Heart left ventricle (tissue), 16 donors: Measurements from ENCODE around the gene NEURL1. TPM values are rescaled to one million over a fixed set of nuclear protein-coding genes. Genes with fewer than 3 reads are reported as not detected.
A peak's percentile ranks its signal among the peaks of the same experiment; 100 is the strongest.

Experiments used
- ATAC-seq, 4 donors: fragments of 200-7000 bp; cut with Tn5 transposase; one replicate each; pipeline ENCODE4 v1.9.1; 2020 to 2022; ENCODE audit warnings: moderate library complexity in 4 of 4, mild to moderate bottlenecking in 3 of 4, moderate number of reproducible peaks in 1 of 4
- DNase-seq, 5 donors: peaks; one replicate each; pipeline ENCODE4 v3.0.0-alpha.2; 2020
- H3K27ac ChIP-seq, 12 donors: fragments of 200-600 bp; sonication (generic) in 4 of 12; one replicate each; pipeline versions ENCODE4 v1.5.0 to v1.8.0; 2016 to 2022; ENCODE audit warnings: mild to moderate bottlenecking in 2 of 12
- H3K27me3 ChIP-seq, 9 donors: fragments of 200-600 bp; sonication (generic) in 2 of 9; one replicate each; pipeline versions ENCODE4 v1.5.1 to v1.8.0; 2016 to 2022; ENCODE audit warnings: mild to moderate bottlenecking in 3 of 9
- H3K36me3 ChIP-seq, 9 donors: fragments of 200-600 bp; sonication (generic) in 2 of 9; one replicate each; pipeline versions ENCODE4 v1.5.0 to v1.8.0; 2018 to 2022; ENCODE audit warnings: mild to moderate bottlenecking in 2 of 9
- H3K4me1 ChIP-seq, 12 donors: fragments of 200-600 bp; sonication (generic) in 4 of 12; one replicate each; pipeline versions ENCODE4 v1.5.0 to v1.8.0; 2016 to 2022; ENCODE audit warnings: mild to moderate bottlenecking in 3 of 12
- H3K4me3 ChIP-seq, 12 donors: fragments of 200-600 bp; sonication (generic) in 4 of 12; one replicate each; pipeline versions ENCODE4 v1.5.0 to v1.8.0; 2017 to 2022; ENCODE audit warnings: mild to moderate bottlenecking in 9 of 12, moderate library complexity in 4 of 12
- H3K9me3 ChIP-seq, 12 donors: fragments of 200-600 bp; sonication (generic) in 4 of 12; one replicate each; pipeline versions ENCODE4 v1.5.0 to v1.8.0; 2016 to 2022; ENCODE audit warnings: mild to moderate bottlenecking in 1 of 12
- POLR2A ChIP-seq, 2 donors: fragments of 450-650 bp; IDR thresholded peaks; one replicate each; pipeline ENCODE4 v1.6.1; 2017; ENCODE audit warnings: antibody characterized with exemption in 2 of 2, mild to moderate bottlenecking in 2 of 2, moderate library complexity in 2 of 2
- WGBS, 4 donors: extraction: QIAGEN DNeasy Blood & Tissue Kit in 2 of 4; methylation state at CpG; one replicate each; pipeline versions ENCODE4 v1.1.5 to v1.1.7; 2013 to 2018; 5-methylcytosine and 5-hydroxymethylcytosine counted together
- intact Hi-C, 10 donors: fragments of 100-400 bp; cut with DNase I; formaldehyde crosslinking; loops; one replicate each; pipeline versions ENCODE4 v1.11.1 to v1.14.2; 2022
- polyA plus RNA-seq, 2 donors: library from polyadenylated mRNA; stranded (reverse); fragments of 200-250 nt; gene quantifications; one replicate each; pipeline ENCODE4 v1.2.3, GENCODE V29; 2013
- total RNA-seq, 9 donors: library from RNA; depleted of rRNA in 2 of 9; stranded (reverse); fragments of >200 nt in 2 of 9; fragmentation: NEBNext Ultra II Directional in 3 of 9; extraction: Animal tissue kit (Norgen Biotek cat#: 25700) in 3 of 9; gene quantifications; one replicate each; pipeline versions ENCODE4 v1.1.0 to v1.2.4, GENCODE V29; 2016 to 2023
- TF ChIP-seq, protein P1 (sequence below), 12 donors: fragments of 200-600 bp; sonication (generic) in 4 of 12; IDR thresholded peaks; one replicate each; pipeline versions ENCODE4 v1.5.0 to v1.8.0; 2018 to 2022; ENCODE audit warnings: antibody characterized with exemption in 12 of 12, mild to moderate bottlenecking in 5 of 12
- donor health status: ischemic (EF 13 %, LVEDD 7.1; RV severe dilation, severe dysfunction).
- donor health status: healthy with polysubstance abuse.
- donor health status: DM: no; HTN: yes; CAD: no.
- donor health status: DM: no; HTN: no; CAD: no.
- donor health status: ischemic (EF 25% LVEDD 6.9; RV normal size, moderate dysfunction).
- donor health status: ischemic (EF 25% LVEDD 5.7; RV mildly dilated, moderate dysfunction).
- donor health status: healthy.
- donor health status: DM: yes; HTN: yes; CAD: no.
- donor health status: ischemic (EF 35%, LVEDD 5.7; RV mildly dilated, moderate dysfunction).
- donor health status: nonischemic (EF 11% LVEDD 7.7; RV severe dilation, severe dysfunction).
- donor health status: DM: yes; HTN: yes; CAD: no.
- donor health status: PGD.
- donor health status: ischemic (EF 29% LVEDD 5.4; RV normal size, mild dysfunction).
- donor health status: nonischemic (EF 23%, LVEDD 6.1; RV moderate dilation, normal function).

NEURL1 gene
- total and polyA plus RNA-seq, 11 donors: 0.07 to 0.64 (median 0.14) TPM; not detected in 2

DNA sequence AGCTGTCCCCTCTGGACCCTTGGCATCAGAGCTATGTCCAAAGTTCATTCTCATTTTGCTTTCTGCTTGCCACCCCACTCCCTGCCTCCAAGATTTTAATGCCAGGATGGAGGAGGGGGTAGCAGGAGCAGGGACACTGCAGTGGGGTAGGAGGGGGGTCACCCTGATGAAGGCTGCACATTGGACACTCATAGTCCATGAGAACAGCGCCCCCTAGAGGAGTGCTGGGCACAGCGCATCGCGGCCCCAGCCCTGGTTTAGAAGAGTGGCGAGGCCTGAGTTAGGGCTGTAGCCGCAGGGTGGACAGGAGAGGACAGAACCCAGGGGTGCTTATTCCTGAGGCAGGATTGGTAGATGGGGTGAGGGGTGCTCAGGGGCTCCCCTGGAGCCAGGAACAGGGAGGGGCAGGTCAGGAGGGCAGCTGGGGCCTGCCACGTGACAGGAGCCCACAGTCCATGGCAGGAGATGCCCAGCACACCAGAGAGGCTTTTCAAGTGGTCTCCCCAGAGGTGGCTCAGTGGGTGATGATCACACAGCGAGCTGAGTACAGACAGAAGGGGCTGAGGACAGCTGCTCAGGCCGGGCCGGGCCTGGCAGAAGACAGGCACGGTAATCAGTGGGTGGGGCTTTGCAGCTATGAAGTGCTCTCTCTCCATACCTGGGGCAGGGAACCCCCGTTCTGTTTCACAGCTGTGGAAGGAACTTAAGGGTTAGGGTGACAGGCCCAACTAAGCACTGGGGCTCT is 71.4 kb downstream of the NEURL1 start:
- 55 to 60% (median 58%) methylated on average over 10 to 12 of the region's 12 CpGs for WGBS, 4 donors
- ATAC-seq (peak in 2 of 4 donors; percentile 18 to 28), DNase-seq (no peak)
- no peaks in the 10 kb centered on the region for H3K36me3 ChIP-seq
- H3K27me3 ChIP-seq: peaks cover 0 to 8% (median 0%) of the 10 kb centered on the region in 9 donors
- H3K9me3 ChIP-seq: peaks cover 0 to 3% (median 0%) of the 10 kb centered on the region in 12 donors
- intact Hi-C loops: no loop called here
- no peak overlapping the region for H3K4me3 ChIP-seq
- H3K4me1 ChIP-seq: no peaks in the 10 kb centered on the region
- H3K27ac ChIP-seq: no peak overlapping the region
- TF ChIP-seq, protein P1, sequence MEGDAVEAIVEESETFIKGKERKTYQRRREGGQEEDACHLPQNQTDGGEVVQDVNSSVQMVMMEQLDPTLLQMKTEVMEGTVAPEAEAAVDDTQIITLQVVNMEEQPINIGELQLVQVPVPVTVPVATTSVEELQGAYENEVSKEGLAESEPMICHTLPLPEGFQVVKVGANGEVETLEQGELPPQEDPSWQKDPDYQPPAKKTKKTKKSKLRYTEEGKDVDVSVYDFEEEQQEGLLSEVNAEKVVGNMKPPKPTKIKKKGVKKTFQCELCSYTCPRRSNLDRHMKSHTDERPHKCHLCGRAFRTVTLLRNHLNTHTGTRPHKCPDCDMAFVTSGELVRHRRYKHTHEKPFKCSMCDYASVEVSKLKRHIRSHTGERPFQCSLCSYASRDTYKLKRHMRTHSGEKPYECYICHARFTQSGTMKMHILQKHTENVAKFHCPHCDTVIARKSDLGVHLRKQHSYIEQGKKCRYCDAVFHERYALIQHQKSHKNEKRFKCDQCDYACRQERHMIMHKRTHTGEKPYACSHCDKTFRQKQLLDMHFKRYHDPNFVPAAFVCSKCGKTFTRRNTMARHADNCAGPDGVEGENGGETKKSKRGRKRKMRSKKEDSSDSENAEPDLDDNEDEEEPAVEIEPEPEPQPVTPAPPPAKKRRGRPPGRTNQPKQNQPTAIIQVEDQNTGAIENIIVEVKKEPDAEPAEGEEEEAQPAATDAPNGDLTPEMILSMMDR (IDR thresholded peaks at IDR 0.05): peak; percentile 25 to 59 (median 44)
- TF ChIP-seq POLR2A (IDR thresholded peaks at IDR 0.05): no peak

DNA sequence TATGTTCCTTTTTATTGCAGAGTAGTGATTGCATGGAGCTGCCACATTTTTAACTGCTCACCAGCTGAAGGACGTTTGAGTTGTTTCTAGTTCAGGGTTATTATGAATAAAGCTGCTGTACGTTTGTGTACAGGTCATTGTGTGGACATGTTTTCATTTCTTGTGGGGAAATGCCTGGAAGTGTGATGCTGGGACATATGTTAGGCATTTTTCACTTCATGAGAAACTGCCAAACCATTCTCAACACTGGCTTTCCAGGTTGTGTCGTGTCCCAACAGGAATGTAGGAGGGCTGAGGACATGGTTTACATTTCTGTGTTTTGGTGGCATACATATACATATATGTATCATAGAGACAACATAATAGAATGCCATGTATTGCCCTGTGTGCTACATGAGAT is 73.0 kb downstream of the NEURL1 start:
- intact Hi-C loops: no loop called here
- Histone ChIP-seq H3K4me3 (no peak overlapping the region), H3K36me3 (no peaks in the 10 kb centered on the region), H3K4me1 (no peaks in the 10 kb centered on the region), H3K9me3 (no peaks in the 10 kb centered on the region), H3K27ac (no peak overlapping the region), H3K27me3 (no peaks in the 10 kb centered on the region)
- TF ChIP-seq, protein P1 (IDR thresholded peaks at IDR 0.05): no peak
- TF ChIP-seq POLR2A (IDR thresholded peaks at IDR 0.05): no peak
- ATAC-seq (no peak), DNase-seq (no peak)
- 53 to 66% (median 59%) methylated on average over 3 of the region's 3 CpGs for WGBS, 4 donors

DNA sequence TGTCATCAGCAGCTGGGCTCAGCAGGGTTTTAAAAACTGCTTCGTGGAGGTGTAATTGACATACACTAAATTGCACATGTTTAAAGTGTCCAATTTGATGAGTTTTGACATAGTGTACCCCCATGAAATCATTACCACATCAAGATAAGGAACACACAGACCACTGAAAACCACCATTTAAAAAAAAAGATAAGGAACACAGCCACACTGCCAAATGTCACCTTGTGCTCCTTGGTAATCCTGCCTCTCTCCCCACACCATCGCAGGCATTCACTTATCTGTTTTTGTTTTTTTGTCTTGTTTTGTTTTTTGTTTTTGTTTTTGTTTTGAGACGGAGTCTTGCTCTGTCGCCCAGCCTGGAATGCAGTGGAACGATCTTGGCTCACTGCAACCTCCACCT is 75.0 kb downstream of the NEURL1 start:
- 90 to 96% (median 91%) methylated on average over 5 of the region's 5 CpGs for WGBS, 4 donors
- Histone ChIP-seq H3K27me3 (no peaks in the 10 kb centered on the region), H3K4me3 (no peak overlapping the region), H3K9me3 (no peaks in the 10 kb centered on the region), H3K4me1 (no peaks in the 10 kb centered on the region), H3K36me3 (no peaks in the 10 kb centered on the region), H3K27ac (no peak overlapping the region)
- no peak for ATAC-seq
- TF ChIP-seq, protein P1 (IDR thresholded peaks at IDR 0.05): no peak
- no peak for TF ChIP-seq POLR2A (IDR thresholded peaks at IDR 0.05)
- no peak for DNase-seq
- intact Hi-C loops: no loop called here

DNA sequence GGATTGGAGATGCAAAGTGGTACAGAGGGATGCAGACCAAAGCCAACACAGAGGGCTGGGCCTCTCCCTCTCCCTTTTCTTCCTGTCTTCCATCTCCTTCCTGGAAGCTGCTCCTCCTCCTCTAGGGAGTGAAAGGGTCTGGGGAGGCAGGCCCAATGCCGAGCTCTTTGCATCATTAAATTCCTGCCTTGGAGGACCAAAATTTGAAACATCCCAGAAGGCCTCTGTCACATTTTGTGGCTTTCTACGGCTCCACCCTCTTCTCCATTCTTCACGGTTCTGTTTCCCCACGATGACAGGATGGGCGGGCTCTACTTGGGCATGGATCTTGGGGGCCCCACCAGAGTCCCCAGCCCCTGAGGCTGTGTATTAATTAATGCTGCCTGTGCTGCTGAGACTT is 76.4 kb downstream of the NEURL1 start:
- Histone ChIP-seq H3K27ac (no peak overlapping the region), H3K4me1 (no peaks in the 10 kb centered on the region), H3K9me3 (no peaks in the 10 kb centered on the region), H3K36me3 (no peaks in the 10 kb centered on the region), H3K27me3 (no peaks in the 10 kb centered on the region), H3K4me3 (no peak overlapping the region)
- ATAC-seq (no peak), DNase-seq (no peak)
- TF ChIP-seq POLR2A (IDR thresholded peaks at IDR 0.05): no peak
- WGBS, 4 donors: 64 to 74% (median 70%) methylated on average over 5 of the region's 5 CpGs
- intact Hi-C loops: loop anchor here in 1 of 10 donors (10.0 kb wide), 1 partner anchor 135 kb away; no protein-coding TSS in a partner anchor
